ENCODE measurements around the gene DOK5. TPM values are rescaled to one million over a fixed set of nuclear protein-coding genes. Genes with fewer than 3 reads are reported as not detected.

Gene DOK5
- total RNA-seq, 4 donors from 2014 or later = 0.55 to 48.6 (median 1.3) TPM; not detected in 1

- H3K27me3 ChIP-seq = no peaks in the 10 kb centered on the region
- in situ Hi-C loops (cut with MboI; ENCODE audit: low pct_ligation_motif_present in 1 of 4, low pct_unique_long_range_greater_than_20kb in 1 of 4, low sequenced_read_pairs in 3 of 4) = no loop called here
- TF ChIP-seq POLR2A (IDR thresholded peaks at IDR 0.05) (no peak), POLR2AphosphoS5 (IDR thresholded peaks at IDR 0.05) (no peak), EP300 (IDR thresholded peaks at IDR 0.05; ENCODE audit: low read depth) (no peak)
- TF ChIP-seq, protein P1, sequence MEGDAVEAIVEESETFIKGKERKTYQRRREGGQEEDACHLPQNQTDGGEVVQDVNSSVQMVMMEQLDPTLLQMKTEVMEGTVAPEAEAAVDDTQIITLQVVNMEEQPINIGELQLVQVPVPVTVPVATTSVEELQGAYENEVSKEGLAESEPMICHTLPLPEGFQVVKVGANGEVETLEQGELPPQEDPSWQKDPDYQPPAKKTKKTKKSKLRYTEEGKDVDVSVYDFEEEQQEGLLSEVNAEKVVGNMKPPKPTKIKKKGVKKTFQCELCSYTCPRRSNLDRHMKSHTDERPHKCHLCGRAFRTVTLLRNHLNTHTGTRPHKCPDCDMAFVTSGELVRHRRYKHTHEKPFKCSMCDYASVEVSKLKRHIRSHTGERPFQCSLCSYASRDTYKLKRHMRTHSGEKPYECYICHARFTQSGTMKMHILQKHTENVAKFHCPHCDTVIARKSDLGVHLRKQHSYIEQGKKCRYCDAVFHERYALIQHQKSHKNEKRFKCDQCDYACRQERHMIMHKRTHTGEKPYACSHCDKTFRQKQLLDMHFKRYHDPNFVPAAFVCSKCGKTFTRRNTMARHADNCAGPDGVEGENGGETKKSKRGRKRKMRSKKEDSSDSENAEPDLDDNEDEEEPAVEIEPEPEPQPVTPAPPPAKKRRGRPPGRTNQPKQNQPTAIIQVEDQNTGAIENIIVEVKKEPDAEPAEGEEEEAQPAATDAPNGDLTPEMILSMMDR (IDR thresholded peaks at IDR 0.05) = no peak
- WGBS, 2 donors (ENCODE audit: low coverage in 1 of 2) = 76 to 100% methylated on average over 1 to 4 of the region's 4 CpGs
- H3K4me1 ChIP-seq = no peaks in the 10 kb centered on the region
- intact Hi-C loops (cut with DNase I; ENCODE audit: low total_unique reads) = no loop called here
- no peaks in the 10 kb centered on the region for H3K9me3 ChIP-seq
- no peaks in the 10 kb centered on the region for H3K36me3 ChIP-seq
- DNase-seq = no peak
- H3K4me3 ChIP-seq = no peak overlapping the region
- no peak overlapping the region for H3K27ac ChIP-seq
These were observed 114.1 kb downstream of the DOK5 start for GRCh38 chr20:54589402-54590030.

DNA sequence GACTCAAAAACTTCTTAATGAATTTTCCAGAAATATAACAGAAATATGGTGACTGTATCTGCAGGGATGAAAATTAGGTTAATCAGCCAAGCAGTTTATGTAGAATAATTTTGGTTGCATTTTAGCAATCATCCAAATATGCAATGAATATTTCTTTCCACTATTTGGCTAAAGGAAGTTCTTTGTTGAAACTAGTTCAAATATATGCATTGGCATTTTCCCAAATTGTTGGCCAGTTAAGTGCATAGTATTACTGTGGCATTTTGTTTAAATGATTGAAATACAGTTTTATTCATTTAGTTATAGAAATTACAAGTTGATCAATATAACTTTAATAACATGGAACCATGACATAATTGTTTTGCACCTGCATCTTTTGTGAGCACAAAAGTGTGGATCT lies 115.5 kb downstream of the DOK5 start:
- Histone ChIP-seq H3K4me3 (no peak overlapping the region), H3K36me3 (no peaks in the 10 kb centered on the region), H3K4me1 (no peaks in the 10 kb centered on the region), H3K27ac (no peak overlapping the region), H3K27me3 (no peaks in the 10 kb centered on the region), H3K9me3 (no peaks in the 10 kb centered on the region)
- TF ChIP-seq POLR2AphosphoS5 (IDR thresholded peaks at IDR 0.05) (no peak), EP300 (IDR thresholded peaks at IDR 0.05; ENCODE audit: low read depth) (no peak), POLR2A (IDR thresholded peaks at IDR 0.05) (no peak)
- TF ChIP-seq, protein P1 (IDR thresholded peaks at IDR 0.05) = no peak
- intact Hi-C loops (cut with DNase I; ENCODE audit: low total_unique reads) (no loop called here), in situ Hi-C loops (cut with MboI; ENCODE audit: low pct_ligation_motif_present in 1 of 4, low pct_unique_long_range_greater_than_20kb in 1 of 4, low sequenced_read_pairs in 3 of 4) (no loop called here)
- DNase-seq = no peak

- intact Hi-C loops (cut with DNase I; ENCODE audit: low total_unique reads) (no loop called here), in situ Hi-C loops (cut with MboI; ENCODE audit: low pct_ligation_motif_present in 1 of 4, low pct_unique_long_range_greater_than_20kb in 1 of 4, low sequenced_read_pairs in 3 of 4) (no loop called here)
- no peaks in the 10 kb centered on the region for H3K4me1 ChIP-seq
- no peak overlapping the region for H3K27ac ChIP-seq
- no peaks in the 10 kb centered on the region for H3K27me3 ChIP-seq
- no peaks in the 10 kb centered on the region for H3K36me3 ChIP-seq
- no peak for TF ChIP-seq EP300 (IDR thresholded peaks at IDR 0.05; ENCODE audit: low read depth)
- TF ChIP-seq, protein P1 (IDR thresholded peaks at IDR 0.05) = no peak
- TF ChIP-seq POLR2AphosphoS5 (IDR thresholded peaks at IDR 0.05) = no peak
- TF ChIP-seq POLR2A (IDR thresholded peaks at IDR 0.05) = no peak
- H3K9me3 ChIP-seq = no peaks in the 10 kb centered on the region
- no peak overlapping the region for H3K4me3 ChIP-seq
- no peak for DNase-seq
These were observed 121.3 kb downstream of the DOK5 start for GRCh38 chr20:54596651-54597050.

DNA sequence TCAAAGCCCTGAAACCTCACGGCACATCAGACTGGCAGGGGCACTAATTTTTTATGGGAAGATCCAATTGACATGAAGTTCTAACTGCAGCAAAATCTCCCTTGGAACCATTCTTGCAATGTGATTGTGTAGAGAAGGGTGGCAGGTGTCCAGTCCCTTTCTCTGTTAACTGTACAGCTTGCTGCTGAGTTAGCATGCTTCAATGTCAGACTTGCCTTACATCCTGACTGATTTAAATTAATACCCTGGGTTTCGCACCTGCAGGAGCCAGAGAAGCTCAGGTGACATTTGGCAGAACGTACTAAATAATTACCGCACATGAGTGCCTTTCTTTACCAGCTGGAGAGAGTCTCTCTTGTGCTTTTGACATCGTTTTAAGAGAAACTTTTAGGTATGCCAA lies 123.0 kb downstream of the DOK5 start:
- intact Hi-C loops (cut with DNase I; ENCODE audit: low total_unique reads) (no loop called here), in situ Hi-C loops (cut with MboI; ENCODE audit: low pct_ligation_motif_present in 1 of 4, low pct_unique_long_range_greater_than_20kb in 1 of 4, low sequenced_read_pairs in 3 of 4) (no loop called here)
- Histone ChIP-seq H3K27ac (no peak overlapping the region), H3K36me3 (no peaks in the 10 kb centered on the region), H3K9me3 (no peaks in the 10 kb centered on the region), H3K27me3 (no peaks in the 10 kb centered on the region), H3K4me1 (no peaks in the 10 kb centered on the region), H3K4me3 (no peak overlapping the region)
- no peak for DNase-seq
- TF ChIP-seq EP300 (IDR thresholded peaks at IDR 0.05; ENCODE audit: low read depth) (no peak), POLR2A (IDR thresholded peaks at IDR 0.05) (no peak), POLR2AphosphoS5 (IDR thresholded peaks at IDR 0.05) (no peak)
- TF ChIP-seq, protein P1 (IDR thresholded peaks at IDR 0.05) = no peak
- WGBS, 2 donors (ENCODE audit: low coverage in 1 of 2) = 81 to 83% methylated on average over 5 of the region's 5 CpGs
